DMS 273 (cell line): Measurements from ENCODE around the gene GCNT2.
"Not testable (repeated sequence)": the region's sequence is repeated elsewhere in the genome, so short reads cannot be mapped to it uniquely, and the experiment has no call there.

Experiments used
- DNase-seq: peaks from one replicate; lab custom pipeline; 2025; ENCODE audit not compliant: unreplicated experiment; lab: John Stamatoyannopoulos, UW

GCNT2 gene

GRCh38 chr6:10521104-10521808 lies at the start of gene GCNT2:
GCNT2 (plus strand) TSS chr6:10521351; CDS start chr6:10528912, 7,561 bp downstream.
- peak; percentile 48 for DNase-seq

- DNase-seq: no peak
Observed at GRCh38 chr6:10472634-10473033, 48.5 kb upstream of the GCNT2 start.

- DNase-seq: peak; percentile 75
Observed at GRCh38 chr6:10478187-10479040, 42.7 kb upstream of the GCNT2 start.

GRCh38 chr6:10479939-10480700 lies 41.0 kb upstream of the GCNT2 start:
- DNase-seq: no peak

GRCh38 chr6:10481101-10481500 lies 40.0 kb upstream of the GCNT2 start:
- no peak for DNase-seq

GRCh38 chr6:10482636-10483257 lies 38.4 kb upstream of the GCNT2 start:
- no peak for DNase-seq

- DNase-seq: no peak
Observed at GRCh38 chr6:10484912-10485311, 36.2 kb upstream of the GCNT2 start.

GRCh38 chr6:10485406-10485805 lies 35.7 kb upstream of the GCNT2 start:
- DNase-seq: no peak

GRCh38 chr6:10486215-10486614 lies 34.9 kb upstream of the GCNT2 start:
- no peak for DNase-seq

GRCh38 chr6:10486944-10487588 lies 34.1 kb upstream of the GCNT2 start:
- not testable (repeated sequence) for DNase-seq

GRCh38 chr6:10487668-10488327 lies 33.4 kb upstream of the GCNT2 start:
- no peak for DNase-seq

GRCh38 chr6:10491463-10491862 lies 29.7 kb upstream of the GCNT2 start:
- DNase-seq: no peak

- not testable (repeated sequence) for DNase-seq
Observed at GRCh38 chr6:10491905-10492304, 29.2 kb upstream of the GCNT2 start.

GRCh38 chr6:10495029-10495428 lies 26.1 kb upstream of the GCNT2 start:
- no peak for DNase-seq

GRCh38 chr6:10505529-10505928 lies 15.6 kb upstream of the GCNT2 start:
- DNase-seq: peak; percentile 6

GRCh38 chr6:10507298-10507697 lies 13.9 kb upstream of the GCNT2 start:
- no peak for DNase-seq

GRCh38 chr6:10507715-10508114 lies 13.4 kb upstream of the GCNT2 start:
- DNase-seq: no peak

- peak; percentile 76 for DNase-seq
Observed at GRCh38 chr6:10510592-10511367, 10.4 kb upstream of the GCNT2 start.

GRCh38 chr6:10511477-10511876 lies 9.7 kb upstream of the GCNT2 start:
- DNase-seq: no peak
